IMR-90 (cell line): ENCODE results near the gene SLAMF8. TPM values are rescaled to one million over a fixed set of nuclear protein-coding genes. Genes with fewer than 3 reads are reported as not detected.

ENCODE experiments used
- ATAC-seq: fragments of 200-7000 bp; cut with Tn5 transposase; 2 replicates; pipeline ENCODE4 v1.9.1; 2020; ENCODE audit warnings: low read depth, mild to moderate bottlenecking, moderate library complexity
- BruUV-seq: library from RNA; stranded (reverse); fragments of 400-500 nt; replicated peaks from 2 replicates; lab custom pipeline; 2021; lab: Mats Ljungman, UMichigan
- CTCF ChIA-PET: fragments of 300-600 bp; formaldehyde crosslinking; extraction: SDS; loops from one replicate; lab custom pipeline; 2021; ENCODE audit warnings: antibody characterized with exemption; lab: Yijun Ruan, JAX
- POLR2A ChIA-PET: fragments of 300-600 bp; sonication (Branson Sonifier 250); formaldehyde crosslinking; loops from one replicate; lab custom pipeline; 2022; ENCODE audit warnings: antibody characterized with exemption; ENCODE audit not compliant: unreplicated experiment; lab: Charles Lee
- DNase-seq: peaks from one replicate; pipeline ENCODE4 v3.0.0; 2013
- H2AFZ ChIP-seq: replicated peaks from 2 replicates; pipeline ENCODE3; 2013; ENCODE audit warnings: low read length, mild to moderate bottlenecking; ENCODE audit not compliant: poor library complexity
- H2AK5ac ChIP-seq: 2 replicates; pipeline ENCODE4 v1.6.1; 2013; ENCODE audit warnings: low read depth, low read length, inconsistent platforms
- H2AK9ac ChIP-seq: replicated peaks from 2 replicates; pipeline ENCODE3; 2013; ENCODE audit warnings: mild to moderate bottlenecking, low read depth, low read length, moderate library complexity; ENCODE audit not compliant: poor library complexity
- H2BK120ac ChIP-seq: 2 replicates; pipeline ENCODE4 v1.6.1; 2013; ENCODE audit warnings: low read depth, low read length, inconsistent platforms
- H2BK15ac ChIP-seq: 3 replicates; pipeline ENCODE4 v1.6.1; 2013; ENCODE audit warnings: low read depth, low read length, inconsistent platforms
- H2BK20ac ChIP-seq: 2 replicates; pipeline ENCODE4 v1.6.1; 2013; ENCODE audit warnings: low read depth, mild to moderate bottlenecking, inconsistent platforms, low read length, moderate library complexity
- H2BK5ac ChIP-seq: 2 replicates; pipeline ENCODE4 v1.6.1; 2013; ENCODE audit warnings: mild to moderate bottlenecking, low read depth, low read length, inconsistent platforms; ENCODE audit not compliant: poor library complexity, severe bottlenecking
- H3K14ac ChIP-seq: replicated peaks from 2 replicates; pipeline ENCODE4 v1.6.1; 2013; ENCODE audit warnings: low read depth, low read length, inconsistent platforms
- H3K18ac ChIP-seq: 2 replicates; pipeline ENCODE4 v1.6.1; 2013; ENCODE audit warnings: low read depth, low read length, control low read depth
- H3K23ac ChIP-seq: 2 replicates; pipeline ENCODE4 v1.6.1; 2013; ENCODE audit warnings: low read depth, low read length, inconsistent platforms
- H3K27ac ChIP-seq: 2 replicates; pipeline ENCODE4 v1.5.1; 2013; ENCODE audit warnings: mild to moderate bottlenecking, control low read depth, low read length; ENCODE audit not compliant: insufficient read depth
- H3K27me3 ChIP-seq: 2 replicates; pipeline ENCODE4 v1.6.1; 2013; ENCODE audit warnings: low read length; ENCODE audit not compliant: control insufficient read depth, insufficient read depth
- H3K36me3 ChIP-seq: 2 replicates; pipeline ENCODE4 v1.6.1; 2013; ENCODE audit warnings: low read length, mixed read lengths; ENCODE audit not compliant: control insufficient read depth, insufficient read depth
- H3K4ac ChIP-seq: 2 replicates; pipeline ENCODE4 v1.6.1; 2013; ENCODE audit warnings: low read depth, low read length, inconsistent platforms
- H3K4me1 ChIP-seq: 2 replicates; pipeline ENCODE4 v1.6.1; 2013; ENCODE audit warnings: low read length, mixed read lengths; ENCODE audit not compliant: control insufficient read depth, insufficient read depth
- H3K4me2 ChIP-seq: 2 replicates; pipeline ENCODE4 v1.6.1; 2013; ENCODE audit warnings: low read depth, mild to moderate bottlenecking, control low read depth, low read length, moderate library complexity
- H3K4me3 ChIP-seq: 2 replicates; pipeline ENCODE4 v1.5.1; 2013; ENCODE audit warnings: low read depth, mild to moderate bottlenecking, control low read depth, low read length, moderate library complexity; ENCODE audit not compliant: insufficient read depth
- H3K56ac ChIP-seq: 2 replicates; pipeline ENCODE4 v1.6.1; 2013; ENCODE audit warnings: low read length, inconsistent platforms; ENCODE audit not compliant: insufficient read depth; ENCODE audit errors: extremely low read depth
- H3K79me1 ChIP-seq, 2 experiments: 2 replicates each; pipeline ENCODE4 v1.6.1; 2013; ENCODE audit warnings: low read length in 2 of 2, inconsistent platforms in 1 of 2, low read depth in 1 of 2
- H3K9ac ChIP-seq: 2 replicates; pipeline ENCODE4 v1.6.1; 2013; ENCODE audit warnings: low read depth, low read length, control low read depth
- H3K9me1 ChIP-seq: 2 replicates; pipeline ENCODE4 v1.6.1; 2013; ENCODE audit warnings: low read length, inconsistent platforms; ENCODE audit not compliant: insufficient read depth
- H3K9me3 ChIP-seq: 2 replicates; pipeline ENCODE4 v1.6.1; 2013; ENCODE audit warnings: low read length; ENCODE audit not compliant: control insufficient read depth, insufficient read depth
- H4K20me1 ChIP-seq: 2 replicates; pipeline ENCODE4 v1.6.1; 2013; ENCODE audit warnings: low read length, inconsistent platforms; ENCODE audit not compliant: insufficient read depth
- H4K5ac ChIP-seq: 2 replicates; pipeline ENCODE4 v1.6.1; 2013; ENCODE audit warnings: mild to moderate bottlenecking, low read depth, low read length, control low read depth
- H4K8ac ChIP-seq, 2 experiments: 2 replicates each; pipeline ENCODE4 v1.6.1; 2013; ENCODE audit warnings: low read depth in 2 of 2, low read length in 2 of 2, control low read depth in 1 of 2, inconsistent platforms in 1 of 2
- H4K91ac ChIP-seq: 2 replicates; pipeline ENCODE4 v1.6.1; 2013; ENCODE audit warnings: low read depth, low read length, inconsistent platforms; ENCODE audit not compliant: insufficient read depth
- CEBPB ChIP-seq: IDR thresholded peaks from 2 replicates; pipeline ENCODE4 v1.6.1; 2012; ENCODE audit warnings: low read depth, low read length, improper control_type of control experiment
- CHD1 ChIP-seq: IDR thresholded peaks from 2 replicates; pipeline ENCODE4 v1.6.1; 2012; ENCODE audit warnings: low read depth, low read length, improper control_type of control experiment
- WGBS, 2 experiments: methylation state at CpG; one replicate each; pipeline versions ENCODE4 v1.1.5 to v1.1.7; 2013; ENCODE audit warnings: missing lambda C conversion rate in 2 of 2; ENCODE audit not compliant: insufficient read length in 1 of 2; ENCODE audit errors: extremely low coverage in 2 of 2; 5-methylcytosine and 5-hydroxymethylcytosine counted together
- dilution Hi-C: fragments of 300-500 bp; cut with HindIII; formaldehyde crosslinking; loops from one replicate; pipeline ENCODE4 v1.14.3; 2018; ENCODE audit warnings: low sequenced_read_pairs; ENCODE audit not compliant: unreplicated experiment
- in situ Hi-C: fragments of 300-500 bp; cut with MboI; formaldehyde crosslinking; loops from 3 replicates; pipeline ENCODE4 v1.14.3; 2019; ENCODE audit warnings: low sequenced_read_pairs, inconsistent platforms, mixed read lengths
- intact Hi-C: fragments of 100-400 bp; cut with micrococcal nuclease; formaldehyde crosslinking; loops from 2 replicates; pipeline ENCODE4 v1.10.0; 2022
- polyA plus RNA-seq, 3 experiments: library from polyadenylated mRNA; depleted of rRNA; stranded (reverse); fragments of >200 nt; gene quantifications; 2 replicates each; pipeline ENCODE4 v1.2.3, GENCODE V29; 2012; ENCODE audit warnings: low replicate concordance in 1 of 3
- total RNA-seq: library from RNA; depleted of rRNA; stranded (reverse); fragments of >200 nt; gene quantifications from 2 replicates; pipeline ENCODE4 v1.2.3, GENCODE V29; 2012

Gene SLAMF8
- total and polyA plus RNA-seq, 2 of the 4 experiments (the other 2 are of a cell fraction), result 0.07 TPM; not detected in 1

- Histone ChIP-seq H3K4me1 (no peaks in the 10 kb centered on the region; the same call in 1 of the 2 replicates), H3K36me3 (no peaks in the 10 kb centered on the region), H3K23ac (no peak overlapping the region), H2BK15ac (no peak overlapping the region), H3K9ac (no peak overlapping the region), H3K14ac (no peak overlapping the region), H2AFZ (no peak overlapping the region), H4K5ac (no peak overlapping the region), H3K9me3 (no peaks in the 10 kb centered on the region), H3K56ac (no peak overlapping the region), H3K4me3 (no peak overlapping the region), H3K79me1 (no peaks in the 10 kb centered on the region), H4K8ac (no peak overlapping the region), H2AK5ac (no peak overlapping the region), H3K27ac (no peak overlapping the region), H2BK5ac (no peak overlapping the region), H4K20me1 (no peaks in the 10 kb centered on the region), H2AK9ac (no peak overlapping the region), H4K91ac (no peak overlapping the region), H3K4me2 (no peak overlapping the region), H3K4ac (no peak overlapping the region), H3K9me1 (peaks cover 2% of the 10 kb centered on the region; the same call in 1 of the 2 replicates), H2BK120ac (no peak overlapping the region), H3K27me3 (no peaks in the 10 kb centered on the region; the same call in 1 of the 2 replicates), H2BK20ac (no peak overlapping the region), H3K18ac (no peak overlapping the region)
- CTCF ChIA-PET, result no interaction called here
- in situ Hi-C loops, result no loop called here
- DNase-seq (no peak), ATAC-seq (no peak)
- dilution Hi-C loops, result no loop called here
- intact Hi-C loops, result loop anchor here (10.0 kb wide), 1 partner anchor 1546 kb away; no protein-coding TSS in a partner anchor
- WGBS, 2 experiments, result no CpG with 5 or more reads among the region's 5 CpGs
- no peak for TF ChIP-seq CHD1
- TF ChIP-seq CEBPB, result no peak
- BruUV-seq, result no TSS peak
- POLR2A ChIA-PET, result no interaction called here
Observed at GRCh38 chr1:159839116-159839849, 12.6 kb downstream of the SLAMF8 start.
